HG02852 (cell line): Measurements from ENCODE around the gene SLC35E1.

Experiments used
- ATAC-seq: cut with Tn5 transposase; IDR thresholded peaks from one replicate; pipeline ENCODE4 v1.9.1; 2021; ENCODE audit warnings: mild to moderate bottlenecking, moderate library complexity; ENCODE audit not compliant: unreplicated experiment

The SLC35E1 gene

DNA sequence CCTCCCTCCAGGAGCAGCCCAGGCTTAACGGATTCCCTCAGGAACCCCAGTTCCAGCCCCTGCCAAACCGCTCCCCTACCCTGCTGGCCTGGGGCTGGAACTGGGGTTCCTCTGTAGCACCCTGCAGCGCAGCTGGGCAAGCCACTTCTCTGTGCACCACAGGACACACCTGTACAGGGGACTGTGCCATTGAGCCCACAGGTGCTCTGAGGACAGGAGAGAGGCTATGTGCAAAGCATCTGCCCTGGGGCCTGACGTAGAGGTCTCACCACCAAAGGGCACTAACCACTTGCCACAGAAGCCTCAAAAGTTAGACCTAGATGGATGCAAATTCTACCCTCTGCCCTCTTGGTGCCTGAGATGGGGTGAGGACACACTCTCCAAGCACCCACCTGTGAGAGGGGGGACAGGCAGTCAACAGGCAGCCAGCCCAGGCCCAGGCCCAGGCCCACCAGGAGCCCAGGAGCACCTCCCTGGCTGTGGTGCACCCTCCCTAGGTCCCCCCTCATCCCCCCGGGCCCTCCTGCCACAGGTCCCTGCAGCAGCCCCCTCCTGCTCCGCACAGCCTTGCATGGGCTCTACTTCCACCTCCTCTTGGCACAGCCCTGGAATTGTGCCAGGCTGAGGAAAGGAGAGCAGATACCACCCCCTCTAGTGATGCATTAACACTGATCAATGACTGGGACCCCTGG is 27.6 kb upstream of the SLC35E1 start:
- no peak for ATAC-seq

DNA sequence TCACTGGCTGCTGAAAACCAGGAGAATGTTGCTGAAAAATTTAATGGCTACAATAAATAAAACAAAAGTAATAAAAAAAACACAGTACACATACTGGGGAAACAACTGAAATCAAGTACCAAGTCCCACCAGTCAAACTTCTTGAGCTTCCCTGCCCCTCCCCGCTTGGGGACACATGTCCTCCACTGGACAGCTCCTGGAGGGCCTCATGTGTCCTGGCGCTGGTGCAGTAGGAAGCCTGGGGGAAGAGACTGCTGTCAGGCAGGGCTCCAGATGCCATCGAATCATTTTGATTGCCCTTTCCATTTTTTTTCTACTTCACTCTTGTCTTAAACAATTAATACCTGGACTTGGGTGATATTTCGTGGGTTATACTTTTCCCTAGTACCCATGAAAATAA is 26.6 kb upstream of the SLC35E1 start:
- ATAC-seq, result no peak

DNA sequence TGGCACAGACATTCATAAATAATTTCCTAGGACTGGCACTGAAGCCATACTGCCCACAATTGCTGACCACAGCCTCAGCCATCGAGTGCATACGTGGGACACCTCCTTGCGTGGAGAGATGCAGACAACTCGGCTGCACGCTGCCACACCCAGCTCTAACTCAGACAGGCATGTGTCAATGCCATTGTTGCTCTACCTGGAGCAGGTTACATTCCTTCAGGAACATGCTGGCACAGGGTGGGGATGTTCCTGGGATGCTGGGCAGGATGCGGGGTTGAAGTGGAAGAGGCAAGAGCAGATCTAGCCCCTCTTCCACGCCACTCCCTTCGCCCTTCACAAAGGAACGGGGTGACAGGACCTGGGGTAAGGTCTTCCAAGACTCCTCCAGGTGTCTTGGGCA is 24.2 kb upstream of the SLC35E1 start:
- ATAC-seq, result no peak

DNA sequence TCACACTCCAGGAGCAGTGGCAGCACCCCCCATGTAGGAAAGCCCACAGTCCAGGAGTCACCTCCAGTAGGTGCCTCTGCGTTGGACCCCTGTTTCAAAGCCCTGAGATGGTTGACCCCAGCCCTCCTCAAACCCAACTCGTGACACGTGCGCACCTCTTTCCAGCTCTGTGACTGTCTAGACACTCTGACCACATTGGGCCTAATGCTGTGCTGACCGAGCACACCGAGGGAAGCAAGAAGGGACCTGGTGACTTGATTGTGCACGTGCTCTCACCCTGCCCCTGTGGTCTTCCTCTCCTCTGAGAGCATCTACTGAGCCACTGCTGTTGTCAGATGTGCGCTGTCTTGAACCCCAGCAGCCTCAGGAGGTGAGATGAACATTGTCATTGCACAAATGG is 22.9 kb upstream of the SLC35E1 start:
- no peak for ATAC-seq

DNA sequence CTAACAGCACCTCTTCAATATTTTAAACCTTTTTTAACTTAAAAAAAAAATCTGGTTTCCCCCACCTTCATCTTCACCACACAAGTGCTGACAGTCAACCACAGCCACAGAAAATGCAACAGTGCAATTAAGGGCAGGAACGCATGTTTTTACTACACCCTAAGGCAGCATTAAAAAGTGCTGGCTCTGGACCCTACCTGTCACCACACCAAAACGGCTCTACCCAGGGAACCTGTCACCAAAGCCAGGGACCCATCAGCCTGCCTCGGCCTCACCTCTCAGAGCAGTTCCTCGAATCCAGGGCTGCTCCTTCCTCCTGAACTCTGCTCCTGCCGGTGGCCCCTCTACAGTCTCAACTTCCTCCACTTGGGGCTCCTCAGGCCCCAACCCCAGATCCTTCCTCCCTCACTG is 22.5 kb upstream of the SLC35E1 start:
- no peak for ATAC-seq

DNA sequence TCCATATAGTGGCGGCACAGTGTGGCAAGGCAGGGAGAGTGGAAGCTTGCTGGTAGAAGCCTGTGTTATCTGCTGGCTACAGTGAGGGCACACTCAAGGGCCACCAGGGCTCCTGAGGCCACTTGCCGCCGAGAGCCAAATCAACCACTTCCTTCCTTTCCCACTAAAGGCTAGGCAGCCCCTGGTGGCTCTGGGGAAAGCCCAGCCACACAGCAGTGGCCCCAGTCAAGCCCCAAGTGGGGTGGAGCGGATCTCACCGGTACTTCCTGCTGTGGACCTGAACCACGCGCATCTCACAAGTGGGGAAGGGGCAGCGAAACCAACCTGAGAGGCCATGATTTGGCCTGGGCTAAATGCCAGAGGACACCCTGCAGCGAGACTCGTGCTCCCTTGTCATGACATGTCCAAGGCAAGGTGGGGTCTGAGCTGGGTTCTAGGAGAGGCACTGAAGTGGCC is 21.9 kb upstream of the SLC35E1 start:
- ATAC-seq, result no peak

DNA sequence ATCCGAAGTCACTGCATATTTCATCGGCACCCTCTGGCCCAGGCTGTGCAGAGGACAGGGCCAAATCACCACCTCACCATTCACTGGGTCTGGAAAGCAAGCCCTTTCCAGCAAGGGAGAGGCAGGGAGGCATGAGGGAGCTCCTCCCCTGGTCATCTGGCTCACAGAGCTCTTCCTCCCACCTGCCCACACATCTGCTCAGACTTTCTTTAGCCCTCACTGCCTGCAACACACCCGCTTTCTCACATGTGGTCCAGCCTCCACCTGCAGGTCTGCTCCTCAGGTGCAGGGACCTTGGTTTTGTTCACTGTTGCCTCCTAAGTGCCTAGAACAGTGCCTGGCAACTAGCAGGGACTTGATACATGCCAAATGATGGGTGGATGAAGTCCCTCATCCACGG is 21.0 kb upstream of the SLC35E1 start:
- no peak for ATAC-seq

DNA sequence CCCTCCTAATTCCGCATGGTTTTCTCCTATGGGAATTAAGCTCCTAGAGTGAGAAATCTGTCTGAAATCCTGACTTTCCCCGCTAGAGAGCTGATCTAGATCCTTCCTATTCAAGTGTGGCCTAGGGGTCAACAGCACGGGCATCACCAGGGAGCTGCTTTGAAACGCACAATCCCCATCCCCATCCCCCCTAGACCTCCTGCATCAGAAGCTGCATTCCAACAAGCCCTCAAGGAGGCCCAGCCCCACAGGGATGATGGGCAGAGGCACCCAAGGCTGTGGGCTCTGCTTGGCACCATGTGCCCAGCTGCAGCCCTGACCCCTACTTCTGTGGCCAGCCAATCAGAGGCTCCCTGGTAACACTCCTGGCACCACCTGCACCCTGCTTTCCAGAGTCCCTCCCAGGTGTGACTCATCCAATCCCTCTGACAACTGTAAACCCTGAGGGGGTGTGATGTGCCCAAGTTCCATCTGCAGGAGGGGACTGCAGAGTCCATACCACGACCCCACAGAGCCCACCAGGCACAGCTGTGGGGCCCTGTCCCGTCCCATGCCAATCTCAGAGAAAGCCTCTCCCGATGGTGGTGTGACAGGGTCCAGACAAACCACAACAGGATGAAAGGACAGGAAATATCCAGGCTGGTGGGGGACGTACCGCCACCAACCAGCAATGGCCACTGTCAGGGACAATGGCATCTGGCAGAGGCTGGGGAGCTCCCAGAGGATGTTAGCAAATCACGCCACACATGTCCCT is 19.8 kb upstream of the SLC35E1 start:
- no peak for ATAC-seq

DNA sequence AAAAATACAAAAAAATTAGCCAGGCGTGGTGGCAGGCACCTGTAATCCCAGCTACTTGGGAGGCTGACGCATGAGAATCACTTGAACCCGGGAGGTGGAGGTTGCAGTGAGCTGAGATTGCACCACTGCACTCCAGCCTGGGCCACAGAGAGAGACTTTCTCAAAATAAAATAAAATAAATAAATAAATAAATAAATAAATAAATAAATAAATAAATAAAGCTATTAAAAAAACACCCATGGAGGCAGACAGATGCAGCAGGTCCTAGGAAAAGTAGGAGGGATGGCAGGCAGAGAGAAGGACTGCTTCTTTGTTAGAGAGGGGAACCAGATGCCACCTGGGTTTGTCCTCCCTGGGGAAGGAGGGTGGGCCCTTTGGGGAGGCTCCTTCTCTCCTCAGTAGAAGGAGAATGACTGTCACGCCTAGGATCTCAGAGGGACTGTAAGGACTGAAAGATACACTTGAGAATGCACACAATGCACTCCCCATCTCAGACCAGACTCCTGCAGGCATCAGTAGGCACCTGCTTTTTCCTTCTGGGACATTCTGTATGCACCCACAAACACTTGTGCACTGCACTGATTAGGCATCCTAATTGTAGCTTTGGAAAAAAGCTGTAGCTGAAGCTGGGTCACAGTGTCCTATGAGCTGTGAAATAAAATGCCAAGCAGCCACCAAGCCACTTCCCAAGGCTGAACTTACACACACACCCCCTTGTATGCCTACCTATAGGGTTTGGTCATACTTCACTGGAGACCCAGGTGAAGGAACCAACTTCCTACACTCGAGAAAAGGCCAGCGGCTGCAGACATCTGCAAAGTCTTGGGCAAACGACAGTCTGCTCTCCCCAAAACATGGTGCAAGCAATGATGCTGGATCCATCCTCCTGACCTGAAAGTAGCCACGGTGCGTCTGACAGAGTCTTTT is 18.9 kb upstream of the SLC35E1 start:
- ATAC-seq, result no peak

DNA sequence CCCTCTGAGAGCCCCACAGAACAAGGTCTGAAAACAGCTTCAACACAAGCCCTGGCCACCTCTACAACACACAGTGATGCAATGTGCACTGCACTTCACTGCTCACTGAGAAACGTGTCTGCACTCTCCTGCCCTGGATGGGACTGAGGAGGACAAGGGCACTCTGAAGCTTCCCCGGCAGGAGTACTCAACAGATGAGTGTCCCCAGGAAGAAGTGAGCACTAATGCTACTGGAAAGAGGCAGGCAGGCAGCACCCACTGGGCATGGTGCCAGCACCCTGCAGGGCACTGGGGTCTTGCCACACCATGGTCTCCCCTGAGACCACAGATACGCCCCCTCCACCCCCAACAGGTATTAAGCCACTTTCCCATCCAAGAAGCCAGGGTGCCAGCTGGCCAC is 17.7 kb upstream of the SLC35E1 start:
- no peak for ATAC-seq

DNA sequence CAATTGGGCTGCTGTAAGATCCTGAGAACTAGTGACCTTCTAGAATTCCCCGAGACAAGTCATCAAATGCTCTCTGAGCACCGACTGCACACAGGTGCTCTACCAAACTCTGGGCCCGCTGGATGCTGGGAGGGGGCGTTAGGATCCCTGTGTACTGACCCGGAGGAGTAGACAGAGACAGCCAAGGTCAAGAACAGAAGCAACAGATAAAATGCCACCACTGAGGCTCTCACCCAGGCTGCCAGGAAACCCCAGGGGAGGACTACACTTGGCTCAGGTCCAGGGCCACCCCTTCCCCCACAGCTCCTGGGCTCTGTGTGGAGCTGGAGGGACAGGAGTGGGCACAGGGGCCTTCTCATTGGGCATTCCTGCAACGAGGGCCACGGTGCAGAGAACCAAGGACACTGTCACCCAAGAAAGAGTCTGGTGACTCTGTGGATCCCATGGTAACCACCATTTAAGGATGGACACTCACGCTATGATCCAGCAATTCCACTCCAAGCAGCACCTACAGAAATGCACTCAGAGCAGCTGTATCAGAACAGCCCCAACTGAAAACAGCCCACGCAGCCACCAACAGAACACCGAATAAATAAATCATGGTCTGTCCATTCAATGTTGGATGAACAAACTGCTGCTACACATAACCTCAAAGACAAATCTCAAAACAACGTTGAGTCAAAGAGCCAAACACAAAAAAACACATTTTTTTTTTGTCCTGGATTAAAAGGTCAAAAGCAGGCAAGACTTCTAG is 16.8 kb upstream of the SLC35E1 start:
- peak; percentile 2 for ATAC-seq

DNA sequence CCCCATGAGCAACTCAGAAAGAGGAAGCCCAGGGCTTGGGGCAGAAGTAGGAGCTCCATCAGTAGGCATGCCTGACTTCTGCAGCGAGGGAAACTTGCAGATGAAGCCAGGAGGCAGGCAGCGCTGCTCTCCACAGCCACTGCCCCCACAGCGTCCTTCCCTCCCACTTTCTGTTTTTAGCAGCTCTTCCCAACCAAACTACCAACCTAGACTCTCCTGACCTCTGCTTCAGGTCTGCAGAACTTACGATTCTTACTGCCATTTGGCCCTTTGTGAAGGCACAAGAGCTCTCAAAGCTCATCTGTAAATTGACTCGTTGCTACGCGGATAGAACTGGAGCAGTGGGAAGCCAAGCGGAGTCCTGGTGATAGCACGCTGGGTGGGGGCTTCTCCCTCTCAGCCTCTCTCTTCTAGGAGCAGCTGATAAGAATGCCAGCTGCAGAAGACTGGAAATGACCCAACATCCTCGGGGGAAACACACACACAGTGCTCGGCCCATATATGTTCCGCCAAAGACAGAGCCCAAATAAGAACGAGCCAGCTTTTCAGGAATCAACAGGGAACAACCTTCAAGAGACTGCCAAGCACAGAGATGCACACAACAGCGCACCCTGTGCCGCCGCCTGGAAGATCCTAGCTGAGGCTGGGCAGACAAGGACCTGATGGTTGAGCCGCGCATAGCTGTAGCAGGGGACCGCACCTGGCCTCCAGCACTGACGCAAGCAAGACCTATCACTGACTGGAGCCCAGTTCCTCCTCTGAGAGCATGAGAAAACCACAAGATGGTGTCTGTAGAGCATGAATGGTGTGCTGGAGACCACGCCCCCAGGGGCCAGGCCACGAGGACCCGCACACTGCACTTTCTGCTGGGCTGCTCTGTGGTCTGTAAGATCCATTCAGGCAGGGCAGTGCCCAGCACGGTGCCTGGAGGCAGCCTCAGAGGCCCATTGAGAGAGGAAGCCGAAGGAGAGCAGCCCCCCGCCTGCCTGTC is 15.9 kb upstream of the SLC35E1 start:
- ATAC-seq, result peak; percentile 47

DNA sequence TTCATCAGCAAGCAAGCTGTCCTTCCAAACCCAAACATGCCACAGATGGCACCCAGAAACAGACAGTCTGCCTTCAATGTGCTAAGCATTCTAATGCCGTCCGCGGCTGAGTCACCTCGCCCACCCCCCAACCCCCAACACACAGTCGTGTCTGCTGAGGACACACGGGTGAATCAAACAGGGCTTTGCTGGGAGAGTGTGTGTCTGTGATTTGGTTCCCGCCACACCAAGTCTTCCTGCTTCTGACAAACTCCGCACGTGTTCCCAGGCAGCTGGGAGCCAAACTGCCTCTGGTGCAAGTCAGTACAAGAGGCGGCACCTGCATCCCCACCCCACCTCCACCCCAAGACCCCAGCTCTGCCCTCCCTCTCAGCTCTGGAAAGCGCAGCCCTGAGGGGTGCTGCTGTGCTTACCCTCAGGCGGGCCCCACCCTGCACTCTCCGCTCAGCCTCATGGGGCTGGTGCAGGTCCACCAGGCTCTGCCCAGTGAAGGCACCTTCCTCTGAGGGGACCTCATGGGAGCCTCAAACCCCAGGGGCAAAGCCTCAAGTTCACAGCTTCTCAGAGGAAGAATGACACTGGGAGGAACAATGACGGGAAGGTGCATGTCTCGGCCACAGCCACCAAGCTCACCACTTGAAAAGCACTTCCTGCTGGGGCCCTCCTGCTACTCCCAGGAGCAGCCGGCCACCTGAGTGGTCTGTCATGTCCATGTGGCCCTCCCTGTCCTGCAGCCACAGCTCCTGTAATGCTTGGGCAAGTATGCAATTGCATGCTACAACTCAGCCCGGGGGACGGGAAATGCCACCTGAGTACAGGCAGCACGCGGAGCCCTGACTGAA is 15.0 kb upstream of the SLC35E1 start:
- ATAC-seq, result no peak

DNA sequence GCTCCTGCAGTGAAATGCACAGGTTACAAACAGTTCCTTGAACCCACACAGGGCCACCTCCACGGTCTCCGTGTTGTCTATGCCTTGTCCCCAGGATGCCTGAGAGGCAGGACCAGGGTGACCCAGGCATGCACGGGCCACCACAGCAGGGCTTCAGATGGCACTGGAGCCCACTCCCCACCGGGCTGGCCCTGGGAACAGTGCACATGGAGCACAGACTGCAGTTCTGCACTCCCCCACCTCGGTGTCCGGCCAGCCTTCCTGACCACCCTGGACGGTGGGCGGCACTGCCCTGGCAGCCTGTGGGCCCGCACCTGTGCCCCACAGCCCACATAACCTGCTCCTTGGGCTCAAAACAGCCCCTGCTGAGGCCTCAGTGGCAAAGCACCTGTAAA is 14.3 kb upstream of the SLC35E1 start:
- ATAC-seq, result no peak

DNA sequence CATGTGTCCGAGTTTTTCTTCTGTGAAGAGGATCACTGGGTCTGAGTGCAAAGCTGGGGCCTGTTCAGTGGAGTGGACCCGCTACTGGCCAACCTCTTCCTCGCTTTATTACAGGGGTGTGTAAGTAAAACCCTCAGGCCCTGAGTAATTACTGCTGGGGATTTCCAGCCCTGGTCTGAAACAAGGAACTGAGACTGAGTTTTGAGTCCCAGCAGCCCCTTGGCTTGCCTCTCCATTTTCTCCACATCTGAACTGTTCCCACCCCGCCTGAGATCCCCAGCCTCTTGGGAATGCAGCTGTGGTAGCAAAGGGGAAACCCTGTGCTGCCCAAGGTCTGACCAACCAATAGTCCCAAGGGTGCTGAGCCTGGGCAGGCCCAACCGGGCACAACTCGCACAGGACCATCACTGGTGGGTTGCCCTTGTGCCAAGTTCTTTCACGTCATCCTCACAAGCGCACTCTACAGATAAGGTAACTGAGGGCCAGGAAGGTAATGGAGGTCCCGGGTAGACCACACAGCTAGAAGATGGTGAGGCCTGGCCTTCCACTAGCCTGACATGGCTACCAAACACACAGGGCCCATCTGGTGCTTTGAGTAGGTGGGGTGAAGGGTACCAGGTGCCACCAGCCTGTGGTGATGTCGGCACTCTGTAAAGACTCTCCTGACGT is 13.7 kb upstream of the SLC35E1 start:
- ATAC-seq, result peak; percentile 30

DNA sequence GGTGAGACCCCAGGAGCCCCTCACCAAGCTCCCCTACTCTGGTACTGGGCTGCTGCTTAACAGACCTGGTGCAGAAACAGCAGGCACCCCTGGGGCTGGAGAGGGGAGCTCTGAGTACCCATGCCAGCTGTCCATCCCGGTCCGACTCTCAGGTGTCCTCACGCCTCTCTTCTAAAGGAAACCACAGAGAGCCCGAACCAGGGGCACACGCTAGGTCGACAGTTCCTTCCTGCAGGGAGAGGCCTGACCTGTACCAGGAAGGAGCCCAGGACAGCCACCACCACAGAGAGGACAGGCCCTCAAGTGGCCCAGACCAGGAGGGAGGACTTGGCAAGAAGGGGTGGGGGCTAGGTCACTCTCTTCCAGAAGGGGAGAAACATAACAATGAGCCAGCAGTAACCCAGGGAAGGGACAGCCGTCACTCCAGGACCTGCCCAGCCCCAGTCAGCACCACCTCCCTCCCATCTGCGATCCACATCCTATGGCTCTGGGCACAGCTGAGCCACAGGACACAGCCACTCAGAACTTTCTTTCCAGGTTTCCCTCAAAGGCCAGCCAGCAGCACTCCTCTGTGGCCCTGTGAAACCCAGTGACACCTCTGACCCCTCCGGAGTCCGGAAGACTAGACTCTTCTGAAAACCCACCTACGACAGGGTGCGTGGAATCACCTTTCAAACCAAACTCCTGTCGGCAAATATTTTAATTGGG is 13.0 kb upstream of the SLC35E1 start:
- ATAC-seq, result no peak

DNA sequence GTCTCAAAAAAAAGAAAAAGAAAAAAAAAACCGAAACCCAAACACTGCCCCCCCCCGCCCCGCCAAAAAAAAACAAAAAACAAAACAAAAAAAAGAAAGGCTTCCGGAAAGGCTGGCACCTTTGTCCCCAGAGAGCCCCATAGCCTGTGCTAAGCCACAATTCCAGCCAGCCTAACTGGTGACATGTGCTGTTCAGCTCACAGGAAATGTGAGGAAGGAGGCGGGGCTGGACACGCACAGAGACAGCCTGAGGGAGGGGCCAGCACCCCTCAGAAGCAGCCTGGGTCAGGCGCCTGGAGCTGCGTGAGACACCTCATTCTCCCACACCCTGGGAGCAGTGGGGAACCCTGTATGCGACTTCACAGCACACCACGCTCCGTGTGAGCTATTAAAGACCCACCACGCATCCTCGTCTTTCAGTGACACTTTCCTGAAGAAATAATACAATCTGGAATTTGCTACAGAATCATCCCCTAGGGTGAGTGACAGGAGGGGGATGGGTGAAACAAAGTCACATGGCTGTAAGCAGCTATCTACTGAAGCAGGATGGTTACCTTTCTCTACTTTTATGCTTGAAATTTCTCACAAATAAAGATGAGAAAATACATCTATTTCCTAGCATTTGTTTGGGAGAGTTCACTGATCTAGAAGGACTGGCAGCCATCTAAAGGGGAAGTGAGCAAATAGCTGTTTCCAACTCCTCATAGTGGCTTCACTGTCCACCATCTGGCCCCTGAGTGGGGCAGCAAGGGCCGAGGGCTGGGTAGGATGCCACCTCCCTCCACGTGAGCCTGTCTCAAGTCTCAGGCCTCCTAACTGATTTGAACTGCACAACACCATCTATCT is 12.3 kb upstream of the SLC35E1 start:
- peak; percentile 46 for ATAC-seq
